ENCODE measurements around the gene MRPS35.
A peak's percentile ranks its signal among the peaks of the same experiment; 100 is the strongest.

Gene MRPS35

GRCh38 chr12:27710592-27711316 is at the start of gene MRPS35:
MRPS35 (plus strand) TSS chr12:27710832; CDS start chr12:27710844, 12 bp downstream.
- peak; percentile 92 for DNase-seq (ENCODE audit: low spot score)

- no peak for DNase-seq (ENCODE audit: low spot score)
Observed at GRCh38 chr12:27665704-27666103, 44.9 kb upstream of the MRPS35 start.

- DNase-seq (ENCODE audit: low spot score) = no peak
Observed at GRCh38 chr12:27666510-27666909, 44.1 kb upstream of the MRPS35 start.

GRCh38 chr12:27667540-27667939 is 43.1 kb upstream of the MRPS35 start:
- DNase-seq (ENCODE audit: low spot score) = no peak

- no peak for DNase-seq (ENCODE audit: low spot score)
Observed at GRCh38 chr12:27672051-27672450, 38.6 kb upstream of the MRPS35 start.

GRCh38 chr12:27672643-27673042 is 38.0 kb upstream of the MRPS35 start:
- DNase-seq (ENCODE audit: low spot score) = no peak

GRCh38 chr12:27673101-27673718 is 37.4 kb upstream of the MRPS35 start:
- DNase-seq (ENCODE audit: low spot score) = no peak

- no peak for DNase-seq (ENCODE audit: low spot score)
Observed at GRCh38 chr12:27674989-27675388, 35.6 kb upstream of the MRPS35 start.

- no peak for DNase-seq (ENCODE audit: low spot score)
Observed at GRCh38 chr12:27680619-27681018, 30.0 kb upstream of the MRPS35 start.

- no peak for DNase-seq (ENCODE audit: low spot score)
Observed at GRCh38 chr12:27682534-27682933, 28.1 kb upstream of the MRPS35 start.

GRCh38 chr12:27685274-27685673 is 25.4 kb upstream of the MRPS35 start:
- DNase-seq (ENCODE audit: low spot score) = no peak

- no peak for DNase-seq (ENCODE audit: low spot score)
Observed at GRCh38 chr12:27686147-27686546, 24.5 kb upstream of the MRPS35 start.

GRCh38 chr12:27688671-27689070 is 22.0 kb upstream of the MRPS35 start:
- DNase-seq (ENCODE audit: low spot score) = no peak

- no peak for DNase-seq (ENCODE audit: low spot score)
Observed at GRCh38 chr12:27689558-27690180, 21.0 kb upstream of the MRPS35 start.

- DNase-seq (ENCODE audit: low spot score) = no peak
Observed at GRCh38 chr12:27693403-27693802, 17.2 kb upstream of the MRPS35 start.

- no peak for DNase-seq (ENCODE audit: low spot score)
Observed at GRCh38 chr12:27695556-27696292, 14.9 kb upstream of the MRPS35 start.

GRCh38 chr12:27696293-27696652 is 14.4 kb upstream of the MRPS35 start, which contains the start of gene REP15:
REP15 (plus strand) TSS chr12:27696447; CDS start chr12:27696563, 116 bp downstream.
- DNase-seq (ENCODE audit: low spot score) = no peak

- DNase-seq (ENCODE audit: low spot score) = no peak
Observed at GRCh38 chr12:27696864-27697564, 13.6 kb upstream of the MRPS35 start.

- peak; percentile 72 for DNase-seq (ENCODE audit: low spot score)
Observed at GRCh38 chr12:27703720-27704452, 6.7 kb upstream of the MRPS35 start.

- no peak for DNase-seq (ENCODE audit: low spot score)
Observed at GRCh38 chr12:27705263-27705662, 5.4 kb upstream of the MRPS35 start.

- DNase-seq (ENCODE audit: low spot score) = no peak
Observed at GRCh38 chr12:27707216-27707615, 3.4 kb upstream of the MRPS35 start.

Data from CD4-positive, alpha-beta T cell treated with Interleukin-15 for 4 hours (primary cell).